Measurements from ENCODE around the gene C6orf120. TPM values are rescaled to one million over a fixed set of nuclear protein-coding genes. Genes with fewer than 3 reads are reported as not detected.

Gene C6orf120
- total and polyA plus RNA-seq, 9 of the 15 experiments (the other 6 are each of a cell fraction or from before 2014, with no cell fraction given) = 7.7 to 44.9 (median 34.8) TPM

DNA sequence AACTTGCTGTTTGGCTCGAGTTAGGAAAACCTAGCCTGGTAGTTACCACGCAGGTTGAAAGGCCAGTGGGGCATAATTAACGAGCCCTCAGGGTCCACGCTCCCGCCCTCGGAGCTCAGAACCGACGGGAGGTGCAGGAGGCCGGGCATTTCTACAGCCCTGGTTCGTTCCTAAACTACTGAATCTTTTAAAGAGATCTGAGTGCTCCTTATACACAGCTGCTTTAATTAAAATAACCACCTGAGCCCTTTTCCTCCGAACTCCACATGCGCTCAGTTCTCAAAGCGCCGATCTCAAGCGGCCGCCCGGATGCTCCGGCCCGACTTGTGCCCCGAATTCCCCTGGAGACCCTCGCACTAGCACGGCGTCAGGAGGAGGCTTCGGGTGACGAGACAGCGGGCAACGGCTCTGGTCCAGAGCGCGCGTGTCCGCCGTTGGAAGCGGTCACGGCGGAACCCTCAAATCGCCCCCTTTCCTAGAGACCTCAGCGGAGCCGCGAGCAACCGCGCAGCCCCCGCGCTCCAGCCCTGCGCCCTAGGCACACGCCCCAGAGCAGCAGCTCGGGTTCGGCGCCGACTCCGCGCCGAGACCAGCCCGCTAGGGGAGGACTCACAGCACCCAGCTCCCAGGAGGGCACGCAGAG, 494 bp upstream of the C6orf120 start (continued):
- TF ChIP-seq, protein P1, sequence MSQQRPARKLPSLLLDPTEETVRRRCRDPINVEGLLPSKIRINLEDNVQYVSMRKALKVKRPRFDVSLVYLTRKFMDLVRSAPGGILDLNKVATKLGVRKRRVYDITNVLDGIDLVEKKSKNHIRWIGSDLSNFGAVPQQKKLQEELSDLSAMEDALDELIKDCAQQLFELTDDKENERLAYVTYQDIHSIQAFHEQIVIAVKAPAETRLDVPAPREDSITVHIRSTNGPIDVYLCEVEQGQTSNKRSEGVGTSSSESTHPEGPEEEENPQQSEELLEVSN (IDR thresholded peaks at IDR 0.05; ENCODE audit: borderline replicate concordance in 1 of 2, extremely low read depth in 1 of 2, insufficient read depth in 1 of 2, insufficient read length in 1 of 2, low read depth in 1 of 2, low read length in 1 of 2, poor library complexity in 1 of 2, severe bottlenecking in 1 of 2) = peak in 1 of 2 experiments; percentile 49
- TF ChIP-seq NCOA6 (IDR thresholded peaks at IDR 0.05) = peak; percentile 82
- TF ChIP-seq, protein P2, sequence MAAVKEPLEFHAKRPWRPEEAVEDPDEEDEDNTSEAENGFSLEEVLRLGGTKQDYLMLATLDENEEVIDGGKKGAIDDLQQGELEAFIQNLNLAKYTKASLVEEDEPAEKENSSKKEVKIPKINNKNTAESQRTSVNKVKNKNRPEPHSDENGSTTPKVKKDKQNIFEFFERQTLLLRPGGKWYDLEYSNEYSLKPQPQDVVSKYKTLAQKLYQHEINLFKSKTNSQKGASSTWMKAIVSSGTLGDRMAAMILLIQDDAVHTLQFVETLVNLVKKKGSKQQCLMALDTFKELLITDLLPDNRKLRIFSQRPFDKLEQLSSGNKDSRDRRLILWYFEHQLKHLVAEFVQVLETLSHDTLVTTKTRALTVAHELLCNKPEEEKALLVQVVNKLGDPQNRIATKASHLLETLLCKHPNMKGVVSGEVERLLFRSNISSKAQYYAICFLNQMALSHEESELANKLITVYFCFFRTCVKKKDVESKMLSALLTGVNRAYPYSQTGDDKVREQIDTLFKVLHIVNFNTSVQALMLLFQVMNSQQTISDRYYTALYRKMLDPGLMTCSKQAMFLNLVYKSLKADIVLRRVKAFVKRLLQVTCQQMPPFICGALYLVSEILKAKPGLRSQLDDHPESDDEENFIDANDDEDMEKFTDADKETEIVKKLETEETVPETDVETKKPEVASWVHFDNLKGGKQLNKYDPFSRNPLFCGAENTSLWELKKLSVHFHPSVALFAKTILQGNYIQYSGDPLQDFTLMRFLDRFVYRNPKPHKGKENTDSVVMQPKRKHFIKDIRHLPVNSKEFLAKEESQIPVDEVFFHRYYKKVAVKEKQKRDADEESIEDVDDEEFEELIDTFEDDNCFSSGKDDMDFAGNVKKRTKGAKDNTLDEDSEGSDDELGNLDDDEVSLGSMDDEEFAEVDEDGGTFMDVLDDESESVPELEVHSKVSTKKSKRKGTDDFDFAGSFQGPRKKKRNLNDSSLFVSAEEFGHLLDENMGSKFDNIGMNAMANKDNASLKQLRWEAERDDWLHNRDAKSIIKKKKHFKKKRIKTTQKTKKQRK (IDR thresholded peaks at IDR 0.05; ENCODE audit: borderline replicate concordance, low read depth, low read length) = no peak

DNA sequence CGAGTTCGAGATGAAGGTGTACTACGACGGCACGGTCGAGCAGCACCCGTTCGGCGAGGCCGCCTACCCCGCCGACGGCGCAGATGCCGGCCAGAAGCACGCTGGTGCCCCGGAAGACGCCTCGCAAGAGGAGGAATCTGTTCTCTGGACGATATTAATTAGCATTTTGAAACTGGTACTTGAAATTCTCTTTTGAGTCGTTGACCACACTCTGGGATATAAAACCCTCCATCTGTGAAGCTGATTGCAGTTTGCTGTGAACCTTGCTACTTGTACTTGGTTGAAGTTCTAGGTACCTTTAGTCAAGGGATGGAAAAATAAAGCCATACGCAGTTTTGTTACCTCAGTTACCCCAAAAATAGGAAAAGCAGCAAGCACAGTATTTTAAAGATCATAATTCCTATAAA, 917 bp downstream of the C6orf120 start:
- peaks cover 62% of the 10 kb centered on the region for H3K36me3 ChIP-seq (ENCODE audit: control insufficient read depth, insufficient read depth, low read length)
- DNase-seq (ENCODE audit: extremely low read depth in 1 of 4, low spot score in 3 of 4) (no peak), ATAC-seq (no peak), FAIRE-seq (no peak)
- peaks cover 13 to 19% of the 10 kb centered on the region in 2 experiments; a peak in 4 of 5 replicates for H3K4me1 ChIP-seq (replicated peaks in 1 of 2; ENCODE audit: control insufficient read depth in 2 of 2, insufficient read depth in 2 of 2, low read length in 2 of 2)
- peaks cover 68% of the 10 kb centered on the region for H3K79me2 ChIP-seq (ENCODE audit: control insufficient read depth, insufficient read depth, low read length)
- in situ Hi-C loops (cut with MboI) (no loop called here), intact Hi-C loops (cut with micrococcal nuclease) (loop anchor here (1.0 kb wide), 1 partner anchor 48 kb away; the partner anchor contains the start of genes DYNLT2 and ERMARD)
- ChIA-PET POLR2A (interaction anchor here (0.7 to 5.2 kb wide), 13 partner anchors 8 to 312 kb away, joined by 3 to 24 read pairs (median 7); no protein-coding TSS in a partner anchor), CTCF (ENCODE audit: low intra/inter-chr PET ratio) (no interaction called here)
- no peaks in the 10 kb centered on the region for H3K9me3 ChIP-seq (replicated peaks; ENCODE audit: control insufficient read depth, insufficient read depth, low read depth, low read length)
- H2AFZ ChIP-seq (ENCODE audit: low read depth, low read length) = peak overlapping the region; percentile 86
- H3K4me3 ChIP-seq = peak overlapping the region; percentile 74
- H4K20me1 ChIP-seq (replicated peaks; ENCODE audit: control insufficient read depth, insufficient read depth, low read length) = no peaks in the 10 kb centered on the region; the same call in none of the 2 replicates
- no TSS peak for BruUV-seq (replicated peaks)
- H3K27me3 ChIP-seq (ENCODE audit: control insufficient read depth in 2 of 2, insufficient read depth in 2 of 2, low read length in 2 of 2) = no peaks in the 10 kb centered on the region
- peak overlapping the region; percentile 95 for H3K4me2 ChIP-seq (ENCODE audit: insufficient read depth, low read length)
- H3K9ac ChIP-seq (ENCODE audit: insufficient read depth in 1 of 2, low read depth in 2 of 2, low read length in 2 of 2) = peak overlapping the region; percentile 94 to 96
- under 1% methylated on average over 22 of the region's 22 CpGs for WGBS (ENCODE audit: insufficient coverage, low coverage, missing lambda C conversion rate)
- no peaks in the 10 kb centered on the region for H3K9me1 ChIP-seq (ENCODE audit: control insufficient read depth, insufficient read depth, low read length)
- H3K27ac ChIP-seq (ENCODE audit: extremely low read depth, low read depth, low read length) = peak overlapping the region; percentile 90
- 0 out of 2 replicates have a peak, but pooled peaks have one; percentile 12 for TF ChIP-seq NR2C1 (IDR thresholded peaks at IDR 0.05)
- no peak for TF ChIP-seq NR2C1 (tag; IDR thresholded peaks at IDR 0.05)
- TF ChIP-seq, protein P3, sequence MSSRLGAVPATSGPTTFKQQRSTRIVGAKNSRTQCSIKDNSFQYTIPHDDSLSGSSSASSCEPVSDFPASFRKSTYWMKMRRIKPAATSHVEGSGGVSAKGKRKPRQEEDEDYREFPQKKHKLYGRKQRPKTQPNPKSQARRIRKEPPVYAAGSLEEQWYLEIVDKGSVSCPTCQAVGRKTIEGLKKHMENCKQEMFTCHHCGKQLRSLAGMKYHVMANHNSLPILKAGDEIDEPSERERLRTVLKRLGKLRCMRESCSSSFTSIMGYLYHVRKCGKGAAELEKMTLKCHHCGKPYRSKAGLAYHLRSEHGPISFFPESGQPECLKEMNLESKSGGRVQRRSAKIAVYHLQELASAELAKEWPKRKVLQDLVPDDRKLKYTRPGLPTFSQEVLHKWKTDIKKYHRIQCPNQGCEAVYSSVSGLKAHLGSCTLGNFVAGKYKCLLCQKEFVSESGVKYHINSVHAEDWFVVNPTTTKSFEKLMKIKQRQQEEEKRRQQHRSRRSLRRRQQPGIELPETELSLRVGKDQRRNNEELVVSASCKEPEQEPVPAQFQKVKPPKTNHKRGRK (tag; IDR thresholded peaks at IDR 0.05) = no peak
- TF ChIP-seq TOE1 (IDR thresholded peaks at IDR 0.05; ENCODE audit: borderline replicate concordance) = no peak
- no peak for TF ChIP-seq TOE1 (CRISPR knock-in tag; IDR thresholded peaks at IDR 0.05; ENCODE audit: borderline replicate concordance, low read depth)
- no peak for TF ChIP-seq PRPF4 (IDR thresholded peaks at IDR 0.05; ENCODE audit: insufficient read depth, low read depth, low read length, poor library complexity, severe bottlenecking)
- no peak for TF ChIP-seq TEAD4 (IDR thresholded peaks at IDR 0.05; ENCODE audit: low read length)
- TF ChIP-seq TEAD4 (CRISPR knock-in tag; IDR thresholded peaks at IDR 0.05; ENCODE audit: borderline replicate concordance) = peak; percentile 76; the same call in 1 of the 2 replicates
- TF ChIP-seq HNRNPLL (IDR thresholded peaks at IDR 0.05; ENCODE audit: low read depth, low read length, poor library complexity, severe bottlenecking) = peak; percentile 72
- no peak for TF ChIP-seq GABPA (tag; conservative IDR thresholded peaks at IDR 0.05; ENCODE audit: low read depth)

Data from K562 (cell line).